AG04449 (cell line): Measurements from ENCODE around the gene IFI44L.

Source experiments
- CTCF ChIA-PET: fragments of 350-600 bp; formaldehyde crosslinking; extraction: SDS; loops from one replicate; lab custom pipeline; 2021; ENCODE audit warnings: antibody characterized with exemption; lab: Yijun Ruan, JAX
- POLR2A ChIA-PET: fragments of 400-600, 350-600 bp; formaldehyde crosslinking; extraction: SDS; loops from one replicate; lab custom pipeline; 2020; ENCODE audit warnings: antibody characterized with exemption, inconsistent platforms; lab: Yijun Ruan, JAX
- DNase-seq: peaks from one replicate; pipeline ENCODE4 v3.0.0-alpha.2; 2010; ENCODE audit warnings: low read depth, low spot score
- H3K4me3 ChIP-seq: 2 replicates; pipeline ENCODE4 v1.5.1; 2011; ENCODE audit warnings: low read depth, mild to moderate bottlenecking, control low read depth, low read length
- TF ChIP-seq, protein P1 (sequence below): IDR thresholded peaks from one replicate; pipeline ENCODE4 v1.5.1; 2011; ENCODE audit warnings: mild to moderate bottlenecking, moderate library complexity, low read length, control low read depth, inconsistent platforms; ENCODE audit not compliant: insufficient read depth; ENCODE audit errors: missing control alignments

Gene IFI44L

DNA sequence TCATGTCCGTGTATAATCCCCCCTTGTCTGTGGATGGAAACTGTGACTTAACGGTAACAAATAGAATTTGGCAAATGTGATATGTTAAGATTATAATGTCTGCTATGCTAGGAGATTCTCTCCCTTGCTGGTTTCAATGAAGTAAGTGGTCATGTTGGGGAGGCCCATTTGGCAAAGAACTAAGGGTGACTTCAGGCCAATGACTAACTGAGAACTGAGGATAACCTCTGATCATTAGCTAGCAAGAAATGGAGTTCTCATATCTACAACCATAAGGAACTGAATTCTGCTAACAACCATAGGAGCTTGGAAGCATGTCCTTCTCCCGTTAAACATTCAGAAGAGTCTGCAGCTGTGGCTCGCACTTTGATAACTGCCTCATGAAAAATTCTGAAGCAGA is 2.3 kb downstream of the IFI44L start:
- ChIA-PET POLR2A (no interaction called here), CTCF (interaction anchor here (0.7 to 2.6 kb wide), 6 partner anchors 12 to 492 kb away, joined by 3 to 13 read pairs (median 4); no protein-coding TSS in a partner anchor)
- TF ChIP-seq, protein P1, sequence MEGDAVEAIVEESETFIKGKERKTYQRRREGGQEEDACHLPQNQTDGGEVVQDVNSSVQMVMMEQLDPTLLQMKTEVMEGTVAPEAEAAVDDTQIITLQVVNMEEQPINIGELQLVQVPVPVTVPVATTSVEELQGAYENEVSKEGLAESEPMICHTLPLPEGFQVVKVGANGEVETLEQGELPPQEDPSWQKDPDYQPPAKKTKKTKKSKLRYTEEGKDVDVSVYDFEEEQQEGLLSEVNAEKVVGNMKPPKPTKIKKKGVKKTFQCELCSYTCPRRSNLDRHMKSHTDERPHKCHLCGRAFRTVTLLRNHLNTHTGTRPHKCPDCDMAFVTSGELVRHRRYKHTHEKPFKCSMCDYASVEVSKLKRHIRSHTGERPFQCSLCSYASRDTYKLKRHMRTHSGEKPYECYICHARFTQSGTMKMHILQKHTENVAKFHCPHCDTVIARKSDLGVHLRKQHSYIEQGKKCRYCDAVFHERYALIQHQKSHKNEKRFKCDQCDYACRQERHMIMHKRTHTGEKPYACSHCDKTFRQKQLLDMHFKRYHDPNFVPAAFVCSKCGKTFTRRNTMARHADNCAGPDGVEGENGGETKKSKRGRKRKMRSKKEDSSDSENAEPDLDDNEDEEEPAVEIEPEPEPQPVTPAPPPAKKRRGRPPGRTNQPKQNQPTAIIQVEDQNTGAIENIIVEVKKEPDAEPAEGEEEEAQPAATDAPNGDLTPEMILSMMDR = no peak
- no peak overlapping the region for H3K4me3 ChIP-seq
- DNase-seq = no peak

DNA sequence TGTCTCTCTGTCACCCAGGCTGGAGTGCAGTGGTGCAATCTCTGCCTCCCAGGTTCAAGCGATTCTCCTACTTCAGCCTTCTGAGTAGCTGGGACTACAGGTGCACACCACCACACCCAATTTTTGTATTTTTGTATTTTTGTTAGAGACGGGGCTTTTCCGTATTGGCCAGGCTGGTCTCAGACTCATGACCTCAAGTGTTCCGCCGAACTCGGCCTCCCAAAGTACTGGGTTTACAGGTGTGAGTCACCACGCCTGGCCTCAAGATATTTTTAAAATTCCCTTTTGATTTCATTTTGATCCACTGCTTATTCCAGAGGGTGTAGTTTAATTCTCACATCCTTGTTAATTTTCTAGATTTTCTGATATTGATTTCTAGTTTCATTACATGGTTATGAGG is 3.8 kb downstream of the IFI44L start:
- TF ChIP-seq, protein P1 = no peak
- no peak overlapping the region for H3K4me3 ChIP-seq
- ChIA-PET CTCF (interaction anchor here (2.6 kb wide), 1 partner anchor 52 kb away, joined by 13 read pairs; no protein-coding TSS in a partner anchor), POLR2A (no interaction called here)
- no peak for DNase-seq

DNA sequence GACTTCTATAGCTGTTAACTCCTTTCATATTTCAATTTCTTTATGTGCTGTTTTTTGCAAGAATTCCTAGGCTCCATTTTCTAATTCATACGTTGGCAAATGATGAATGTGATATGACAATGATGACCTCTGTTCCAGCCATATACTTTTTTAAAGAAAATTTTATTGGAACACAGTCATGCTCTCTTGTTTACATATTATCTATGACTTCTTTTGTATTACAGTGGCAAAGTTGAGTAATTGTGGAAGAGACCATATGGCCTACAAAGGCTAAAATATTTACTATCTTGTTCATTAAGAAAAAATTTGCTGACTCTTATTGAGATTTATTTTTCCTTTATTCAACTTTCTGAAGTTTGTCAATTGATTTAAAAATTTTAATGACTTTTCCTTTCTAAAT is 7.1 kb downstream of the IFI44L start:
- POLR2A ChIA-PET = no interaction called here
- DNase-seq = no peak
- no peak overlapping the region for H3K4me3 ChIP-seq
- TF ChIP-seq, protein P1 = no peak
- CTCF ChIA-PET = interaction anchor here (1.5 to 2.5 kb wide), 3 partner anchors 10 to 52 kb away, joined by 4 to 14 read pairs (median 4); no protein-coding TSS in a partner anchor

DNA sequence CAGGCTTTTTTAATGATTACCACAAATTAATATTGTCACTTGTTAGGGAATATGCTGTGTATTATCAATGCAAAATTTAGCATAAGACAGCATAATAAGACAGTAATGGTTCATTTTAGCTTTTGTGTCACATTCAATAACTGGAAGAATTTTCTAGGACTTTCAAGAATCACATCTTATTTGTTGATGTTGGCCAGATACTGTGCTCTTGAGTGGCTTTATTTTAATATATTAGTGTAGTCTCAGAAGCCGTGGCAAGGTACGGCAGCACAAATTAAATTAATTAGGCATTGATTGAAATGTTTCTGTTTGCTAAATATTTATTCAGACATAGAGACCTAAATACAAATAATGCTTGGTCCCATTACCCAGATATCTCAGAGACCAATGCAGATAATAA is 10.4 kb downstream of the IFI44L start:
- H3K4me3 ChIP-seq = no peak overlapping the region
- POLR2A ChIA-PET = no interaction called here
- TF ChIP-seq, protein P1 = no peak
- DNase-seq = no peak
- CTCF ChIA-PET = no interaction called here

DNA sequence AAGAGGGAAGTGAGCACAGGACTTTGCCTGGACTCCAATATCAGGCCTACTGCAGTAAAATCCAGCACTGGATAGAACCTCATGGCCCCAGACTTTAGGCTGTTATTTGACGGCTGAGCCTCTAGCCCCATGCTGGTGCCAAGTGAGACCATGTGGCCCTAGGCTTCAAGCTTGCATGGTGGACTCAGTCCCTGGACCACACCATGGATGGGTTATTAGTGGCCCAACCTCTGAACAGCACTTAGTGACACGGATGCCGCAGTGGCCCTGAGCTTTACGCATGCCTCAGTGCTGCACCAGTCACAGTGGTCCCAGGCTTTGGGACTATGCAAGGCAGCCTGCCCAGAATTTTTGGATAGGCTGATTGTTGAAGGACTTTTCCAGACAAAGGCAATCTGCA is 13.0 kb downstream of the IFI44L start:
- no peak for DNase-seq
- TF ChIP-seq, protein P1 = no peak
- POLR2A ChIA-PET = no interaction called here
- CTCF ChIA-PET = interaction anchor here (1.8 kb wide), 1 partner anchor 45 kb away, joined by 5 read pairs; no protein-coding TSS in a partner anchor
- H3K4me3 ChIP-seq = no peak overlapping the region

DNA sequence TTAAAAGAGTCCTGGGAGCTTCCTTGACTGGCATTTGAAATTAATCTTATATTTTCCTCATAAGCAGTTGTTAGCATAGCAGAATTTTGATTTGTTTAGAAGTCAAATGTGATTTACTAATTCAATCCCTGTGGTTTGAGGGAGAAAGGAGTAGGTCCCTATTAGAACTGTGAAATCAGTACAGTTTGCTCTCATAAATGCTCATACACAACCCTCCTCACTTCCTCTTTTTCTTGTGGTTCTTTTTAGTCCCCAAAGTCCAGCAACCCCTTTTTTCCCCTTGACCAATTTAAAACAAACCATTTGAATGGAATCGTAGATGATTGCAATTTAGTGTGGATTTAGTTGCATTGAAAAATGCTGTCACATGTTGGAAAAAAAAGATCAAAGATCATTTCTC is 20.2 kb downstream of the IFI44L start:
- ChIA-PET POLR2A (no interaction called here), CTCF (interaction anchor here (1.2 to 1.3 kb wide), 2 partner anchors 20 to 23 kb away, joined by 3 read pairs; no protein-coding TSS in a partner anchor)
- no peak overlapping the region for H3K4me3 ChIP-seq
- TF ChIP-seq, protein P1 = no peak
- no peak for DNase-seq
